Fibroblast of lung (primary cell): Measurements from ENCODE around the gene TBC1D8.

Experiments used
- CTCF ChIP-seq, 2 donors: IDR thresholded peaks in 1 of 2; conservative IDR thresholded peaks in 1 of 2; 1 replicate in 1 of 2; 2 replicates in 1 of 2; pipeline ENCODE4 v1.5.1; 2011 to 2012; ENCODE audit warnings: low read length in 2 of 2, control low read depth in 1 of 2, inconsistent platforms in 1 of 2, low read depth in 1 of 2, mild to moderate bottlenecking in 1 of 2
- EZH2 ChIP-seq: IDR thresholded peaks from 2 replicates; pipeline ENCODE4 v1.5.1; 2012; ENCODE audit warnings: low read length, control low read depth, mild to moderate bottlenecking; ENCODE audit errors: missing control alignments

GRCh38 chr2:100997509-100998234 is 153.5 kb downstream of the TBC1D8 start:
- TF ChIP-seq EZH2 (no peak), CTCF (conservative IDR thresholded peaks at IDR 0.05 in 1 of 2, IDR thresholded peaks at IDR 0.05 in 1 of 2; ENCODE audit: low read depth in 1 of 2, low read length in 2 of 2) (no peak)
